ENCODE measurements around the gene TRIM3.

- TF ChIP-seq CTCF (IDR thresholded peaks at IDR 0.05) (no peak), POLR2A (IDR thresholded peaks at IDR 0.05) (no peak)
Observed at GRCh38 chr11:6414874-6415328, 58.8 kb downstream of the TRIM3 start.
